ENCODE data around the gene HOXD12.

HOXD12 gene

DNA sequence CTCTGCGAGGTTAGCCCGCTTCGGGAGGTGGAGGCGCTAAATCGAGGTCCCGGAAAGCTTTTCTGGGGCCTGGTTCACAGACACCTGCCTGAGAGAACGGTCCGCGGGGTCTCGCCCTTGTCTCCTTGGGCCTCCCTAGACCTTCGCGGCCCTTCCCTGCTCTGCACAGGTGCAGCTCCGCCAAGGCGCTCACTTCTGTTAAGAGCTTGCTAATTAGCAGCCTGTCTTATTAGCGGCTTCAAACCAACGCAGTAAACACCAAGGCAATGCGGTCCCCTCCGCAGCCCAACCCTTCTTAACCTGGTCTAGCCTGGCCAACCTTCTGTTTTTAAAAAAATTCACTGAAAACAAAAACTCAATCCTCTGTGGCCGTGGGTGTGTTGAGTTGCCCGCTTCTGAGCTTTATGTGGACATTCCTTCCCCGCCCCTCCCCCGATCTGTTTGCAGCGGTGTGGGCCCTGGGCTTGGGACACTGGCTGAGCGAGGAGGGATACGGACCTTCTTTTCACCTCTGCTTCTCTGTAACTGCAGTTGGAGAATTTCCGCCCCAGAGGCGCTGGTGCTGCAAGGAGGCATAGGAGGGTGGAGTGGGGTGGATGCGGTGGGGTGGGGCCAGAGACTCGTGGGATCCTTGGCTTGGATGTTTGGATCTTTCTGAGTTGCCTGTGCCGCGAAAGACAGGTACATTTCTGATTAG lies 48.4 kb downstream of the HOXD12 start:
- Histone ChIP-seq H3K27ac (ENCODE audit: low read depth, low read length) (no peak overlapping the region), H3K4me1 (ENCODE audit: control insufficient read depth, low read length) (no peaks in the 10 kb centered on the region), H3K27me3 (ENCODE audit: control insufficient read depth, low read length) (no peaks in the 10 kb centered on the region; the same call in 1 of the 2 replicates), H3K36me3 (ENCODE audit: control insufficient read depth, low read length) (no peaks in the 10 kb centered on the region), H3K9me3 (ENCODE audit: control insufficient read depth, insufficient read depth, low read length) (no peaks in the 10 kb centered on the region), H3K9me2 (replicated peaks; ENCODE audit: control insufficient read depth, low read length) (no peaks in the 10 kb centered on the region), H3K79me2 (ENCODE audit: control insufficient read depth, low read length) (no peaks in the 10 kb centered on the region), H3K4me3 (ENCODE audit: low read length) (no peak overlapping the region), H3K4me2 (ENCODE audit: low read length) (no peak overlapping the region), H4K20me1 (ENCODE audit: control insufficient read depth, insufficient read depth, low read depth, low read length) (no peaks in the 10 kb centered on the region), H3F3A (ENCODE audit: control insufficient read depth, insufficient read depth) (no peaks in the 10 kb centered on the region)
- TF ChIP-seq, protein P1, sequence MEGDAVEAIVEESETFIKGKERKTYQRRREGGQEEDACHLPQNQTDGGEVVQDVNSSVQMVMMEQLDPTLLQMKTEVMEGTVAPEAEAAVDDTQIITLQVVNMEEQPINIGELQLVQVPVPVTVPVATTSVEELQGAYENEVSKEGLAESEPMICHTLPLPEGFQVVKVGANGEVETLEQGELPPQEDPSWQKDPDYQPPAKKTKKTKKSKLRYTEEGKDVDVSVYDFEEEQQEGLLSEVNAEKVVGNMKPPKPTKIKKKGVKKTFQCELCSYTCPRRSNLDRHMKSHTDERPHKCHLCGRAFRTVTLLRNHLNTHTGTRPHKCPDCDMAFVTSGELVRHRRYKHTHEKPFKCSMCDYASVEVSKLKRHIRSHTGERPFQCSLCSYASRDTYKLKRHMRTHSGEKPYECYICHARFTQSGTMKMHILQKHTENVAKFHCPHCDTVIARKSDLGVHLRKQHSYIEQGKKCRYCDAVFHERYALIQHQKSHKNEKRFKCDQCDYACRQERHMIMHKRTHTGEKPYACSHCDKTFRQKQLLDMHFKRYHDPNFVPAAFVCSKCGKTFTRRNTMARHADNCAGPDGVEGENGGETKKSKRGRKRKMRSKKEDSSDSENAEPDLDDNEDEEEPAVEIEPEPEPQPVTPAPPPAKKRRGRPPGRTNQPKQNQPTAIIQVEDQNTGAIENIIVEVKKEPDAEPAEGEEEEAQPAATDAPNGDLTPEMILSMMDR (IDR thresholded peaks at IDR 0.05; ENCODE audit: low read depth, low read length, poor library complexity, severe bottlenecking), result no peak
- TF ChIP-seq EZH2phosphoT487 (IDR thresholded peaks at IDR 0.05; ENCODE audit: borderline replicate concordance, low read length), result no peak

DNA sequence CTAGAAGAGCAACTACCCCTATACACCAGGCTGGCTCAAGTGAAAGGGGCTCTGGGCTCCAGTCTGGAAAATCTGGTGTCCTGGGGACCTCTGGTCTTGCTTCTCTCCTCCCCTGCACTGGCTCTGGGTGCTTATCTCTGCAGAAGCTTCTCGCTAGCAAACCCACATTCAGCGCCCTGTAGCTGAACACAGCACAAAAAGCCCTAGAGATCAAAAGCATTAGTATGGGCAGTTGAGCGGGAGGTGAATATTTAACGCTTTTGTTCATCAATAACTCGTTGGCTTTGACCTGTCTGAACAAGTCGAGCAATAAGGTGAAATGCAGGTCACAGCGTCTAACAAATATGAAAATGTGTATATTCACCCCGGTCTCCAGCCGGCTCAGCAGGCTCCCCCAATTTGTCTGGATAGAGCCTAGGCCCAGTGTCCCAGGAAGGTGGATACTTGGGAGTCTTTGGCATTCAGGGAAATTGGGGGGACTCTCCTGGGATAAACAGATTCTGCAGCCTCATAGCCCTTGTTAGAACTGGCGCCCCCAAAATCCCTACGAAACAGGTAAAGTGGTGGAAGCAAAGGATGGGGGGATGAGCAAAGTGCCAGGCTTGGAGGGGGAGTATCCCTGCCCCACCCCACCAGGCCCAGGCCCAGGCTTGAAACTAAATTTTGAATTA lies 49.3 kb downstream of the HOXD12 start:
- no peaks in the 10 kb centered on the region; the same call in 1 of the 2 replicates for H3K27me3 ChIP-seq (ENCODE audit: control insufficient read depth, low read length)
- H3K4me2 ChIP-seq (ENCODE audit: low read length), result no peak overlapping the region
- no peaks in the 10 kb centered on the region for H3K4me1 ChIP-seq (ENCODE audit: control insufficient read depth, low read length)
- H3F3A ChIP-seq (ENCODE audit: control insufficient read depth, insufficient read depth), result no peaks in the 10 kb centered on the region
- no peak overlapping the region for H3K27ac ChIP-seq (ENCODE audit: low read depth, low read length)
- H3K36me3 ChIP-seq (ENCODE audit: control insufficient read depth, low read length), result no peaks in the 10 kb centered on the region
- no peaks in the 10 kb centered on the region for H3K79me2 ChIP-seq (ENCODE audit: control insufficient read depth, low read length)
- no peaks in the 10 kb centered on the region for H3K9me3 ChIP-seq (ENCODE audit: control insufficient read depth, insufficient read depth, low read length)
- no peak overlapping the region for H3K4me3 ChIP-seq (ENCODE audit: low read length)
- TF ChIP-seq, protein P1 (IDR thresholded peaks at IDR 0.05; ENCODE audit: low read depth, low read length, poor library complexity, severe bottlenecking), result no peak
- no peak for TF ChIP-seq EZH2phosphoT487 (IDR thresholded peaks at IDR 0.05; ENCODE audit: borderline replicate concordance, low read length)
- H3K9me2 ChIP-seq (replicated peaks; ENCODE audit: control insufficient read depth, low read length), result no peaks in the 10 kb centered on the region
- H4K20me1 ChIP-seq (ENCODE audit: control insufficient read depth, insufficient read depth, low read depth, low read length), result no peaks in the 10 kb centered on the region

DNA sequence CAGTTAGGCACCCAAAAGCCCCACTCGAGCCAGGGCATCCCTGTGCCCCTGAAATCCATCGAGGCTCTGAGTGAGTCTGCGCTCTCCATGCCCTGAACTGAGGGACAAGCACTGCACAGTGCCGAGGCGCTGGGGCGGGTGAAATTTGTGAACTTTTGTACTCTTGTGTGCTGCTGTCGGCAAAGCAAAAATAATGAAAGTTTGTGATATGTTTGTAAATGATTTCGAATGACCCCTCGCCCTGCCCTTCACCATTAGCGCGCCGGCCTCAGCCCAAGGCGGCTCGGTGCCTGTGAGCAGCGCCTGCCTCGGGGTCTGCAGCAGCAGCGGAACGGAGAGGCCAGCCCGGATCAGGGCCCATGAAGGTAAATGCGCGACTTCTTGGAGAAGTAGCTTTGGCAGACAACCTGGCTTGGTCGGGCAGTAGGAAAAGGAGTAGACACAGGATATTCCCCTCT lies 49.9 kb downstream of the HOXD12 start:
- H3K27ac ChIP-seq (ENCODE audit: low read depth, low read length), result no peak overlapping the region
- H3K36me3 ChIP-seq (ENCODE audit: control insufficient read depth, low read length), result no peaks in the 10 kb centered on the region
- no peak overlapping the region for H3K4me2 ChIP-seq (ENCODE audit: low read length)
- TF ChIP-seq EZH2phosphoT487 (IDR thresholded peaks at IDR 0.05; ENCODE audit: borderline replicate concordance, low read length), result no peak
- TF ChIP-seq, protein P1 (IDR thresholded peaks at IDR 0.05; ENCODE audit: low read depth, low read length, poor library complexity, severe bottlenecking), result no peak
- H3K9me2 ChIP-seq (replicated peaks; ENCODE audit: control insufficient read depth, low read length), result no peaks in the 10 kb centered on the region
- H3K4me3 ChIP-seq (ENCODE audit: low read length), result no peak overlapping the region
- no peaks in the 10 kb centered on the region for H3K4me1 ChIP-seq (ENCODE audit: control insufficient read depth, low read length)
- H3F3A ChIP-seq (ENCODE audit: control insufficient read depth, insufficient read depth), result no peaks in the 10 kb centered on the region
- no peaks in the 10 kb centered on the region; the same call in 1 of the 2 replicates for H3K27me3 ChIP-seq (ENCODE audit: control insufficient read depth, low read length)
- H4K20me1 ChIP-seq (ENCODE audit: control insufficient read depth, insufficient read depth, low read depth, low read length), result no peaks in the 10 kb centered on the region
- no peaks in the 10 kb centered on the region for H3K9me3 ChIP-seq (ENCODE audit: control insufficient read depth, insufficient read depth, low read length)
- no peaks in the 10 kb centered on the region for H3K79me2 ChIP-seq (ENCODE audit: control insufficient read depth, low read length)

Data from DOHH2 (cell line).